ENCODE results near the gene EEF1AKMT3.

GRCh38 chr12:57771873-57772428 lies 463 bp upstream of the EEF1AKMT3 start, which contains the start of gene METTL1:
- TF ChIP-seq CTCF (IDR thresholded peaks at IDR 0.05 in 2 of 3, conservative IDR thresholded peaks at IDR 0.05 in 1 of 3; ENCODE audit: borderline replicate concordance in 1 of 3, insufficient read depth in 1 of 3, low read depth in 2 of 3, low read length in 2 of 3) (no peak), EZH2 (IDR thresholded peaks at IDR 0.05) (no peak), POLR2A (IDR thresholded peaks at IDR 0.05; ENCODE audit: borderline replicate concordance, extremely low read depth, insufficient read depth, insufficient read length) (no peak), SIN3A (IDR thresholded peaks at IDR 0.05; ENCODE audit: low read depth) (no peak), ATF3 (IDR thresholded peaks at IDR 0.05) (no peak), TCF7L2 (IDR thresholded peaks at IDR 0.05; ENCODE audit: borderline replicate concordance, extremely low read depth, insufficient read depth, insufficient read length) (peak; percentile 60), REST (IDR thresholded peaks at IDR 0.05; ENCODE audit: low read depth) (no peak), ZBTB33 (IDR thresholded peaks at IDR 0.05; ENCODE audit: extremely low read depth, insufficient replicate concordance, low read length) (no peak), EZH2phosphoT487 (IDR thresholded peaks at IDR 0.05; ENCODE audit: borderline replicate concordance) (no peak), SRF (IDR thresholded peaks at IDR 0.05; ENCODE audit: low read depth) (no peak), MAX (IDR thresholded peaks at IDR 0.05) (no peak)

Measured in HCT116 (cell line).